Mesendoderm (in vitro differentiated cells): ENCODE results near the gene MORC2.

Source experiments
- DNase-seq: peaks from one replicate; pipeline ENCODE4 v3.0.0; 2013
- H2AK5ac ChIP-seq: 2 replicates; pipeline ENCODE4 v1.6.1; 2013; ENCODE audit warnings: low read length, inconsistent platforms
- H2BK120ac ChIP-seq: 2 replicates; pipeline ENCODE4 v1.6.1; 2013; ENCODE audit warnings: low read depth, mild to moderate bottlenecking, low read length, moderate library complexity, mixed read lengths
- H2BK15ac ChIP-seq: replicated peaks from 2 replicates; pipeline ENCODE4 v1.6.1; 2013; ENCODE audit warnings: low read depth, mild to moderate bottlenecking, moderate library complexity
- H2BK5ac ChIP-seq: 2 replicates; pipeline ENCODE4 v1.6.1; 2013; ENCODE audit warnings: low read length, inconsistent platforms
- H3K18ac ChIP-seq: 2 replicates; pipeline ENCODE4 v1.6.1; 2013; ENCODE audit warnings: mild to moderate bottlenecking, low read length, mixed read lengths
- H3K23ac ChIP-seq: one replicate; pipeline ENCODE4 v1.6.1; 2013; ENCODE audit warnings: low read length
- H3K27ac ChIP-seq: 2 replicates; pipeline ENCODE4 v1.5.1; 2013; ENCODE audit warnings: low read depth, mild to moderate bottlenecking, inconsistent platforms, low read length, moderate library complexity
- H3K27me3 ChIP-seq: 2 replicates; pipeline ENCODE4 v1.6.1; 2013; ENCODE audit warnings: low read length, control low read depth, mild to moderate bottlenecking, inconsistent platforms; ENCODE audit not compliant: insufficient read depth, poor library complexity
- H3K36me3 ChIP-seq: 2 replicates; pipeline ENCODE4 v1.6.1; 2013; ENCODE audit warnings: low read length, inconsistent platforms; ENCODE audit not compliant: control insufficient read depth, insufficient read depth
- H3K4ac ChIP-seq: one replicate; pipeline ENCODE4 v1.6.1; 2013; ENCODE audit warnings: low read depth, mild to moderate bottlenecking, low read length, moderate library complexity
- H3K4me1 ChIP-seq: 2 replicates; pipeline ENCODE4 v1.6.1; 2013; ENCODE audit warnings: low read depth, low read length, inconsistent platforms; ENCODE audit not compliant: control insufficient read depth
- H3K4me2 ChIP-seq: 2 replicates; pipeline ENCODE4 v1.6.1; 2013; ENCODE audit warnings: low read length
- H3K4me3 ChIP-seq: 2 replicates; pipeline ENCODE4 v1.5.1; 2013; ENCODE audit warnings: mild to moderate bottlenecking, low read length
- H3K56ac ChIP-seq: one replicate; pipeline ENCODE4 v1.6.1; 2013; ENCODE audit warnings: low read length
- H3K79me1 ChIP-seq: 2 replicates; pipeline ENCODE4 v1.6.1; 2013; ENCODE audit warnings: low read length, inconsistent platforms
- H3K79me2 ChIP-seq: 2 replicates; pipeline ENCODE4 v1.6.1; 2013; ENCODE audit warnings: mild to moderate bottlenecking, low read length; ENCODE audit not compliant: control insufficient read depth, insufficient read depth
- H3K9ac ChIP-seq: 2 replicates; pipeline ENCODE4 v1.6.1; 2013; ENCODE audit warnings: low read length, inconsistent platforms
- H4K5ac ChIP-seq: one replicate; pipeline ENCODE4 v1.6.1; 2013; ENCODE audit warnings: low read length
- H4K8ac ChIP-seq: one replicate; pipeline ENCODE4 v1.6.1; 2013; ENCODE audit warnings: low read depth, mild to moderate bottlenecking, control low read depth, low read length, moderate library complexity
- WGBS: extraction: QIAGEN DNeasy Blood & Tissue Kit; methylation state at CpG from one replicate; pipeline ENCODE4 v1.1.7; 2013; ENCODE audit warnings: low lambda C conversion rate, missing lambda C conversion rate; ENCODE audit not compliant: insufficient coverage; ENCODE audit errors: extremely low coverage; 5-methylcytosine and 5-hydroxymethylcytosine counted together

Gene MORC2

DNA sequence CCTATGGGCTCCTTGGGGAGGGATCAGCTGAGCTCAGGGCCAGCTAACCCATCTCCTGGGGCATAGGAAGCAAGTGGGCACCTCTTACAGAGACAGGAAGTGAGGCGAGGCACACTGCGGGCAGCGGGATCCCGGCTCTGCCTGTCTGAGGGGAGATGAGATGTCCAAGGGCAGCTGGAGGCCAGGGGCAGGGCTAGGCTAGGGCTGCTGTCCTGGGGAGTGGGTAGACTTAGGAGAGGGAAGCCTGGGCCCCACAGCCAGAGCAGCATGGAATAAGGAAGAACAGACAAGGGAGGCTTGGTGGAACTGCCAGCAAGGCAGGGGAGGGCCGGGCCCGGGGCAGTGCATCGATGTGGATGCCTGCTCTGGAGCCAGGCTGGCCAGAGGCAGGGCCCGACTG is 76.3 kb downstream of the MORC2 start:
- Histone ChIP-seq H3K9ac (no peak overlapping the region), H3K56ac (no peak overlapping the region), H3K27ac (no peak overlapping the region), H2BK15ac (no peak overlapping the region), H2BK120ac (no peak overlapping the region), H4K8ac (no peak overlapping the region), H2AK5ac (no peak overlapping the region), H2BK5ac (no peak overlapping the region), H3K4ac (no peak overlapping the region), H3K4me3 (no peak overlapping the region), H3K79me1 (no peaks in the 10 kb centered on the region), H3K18ac (no peak overlapping the region), H3K23ac (no peak overlapping the region), H3K27me3 (no peaks in the 10 kb centered on the region), H4K5ac (no peak overlapping the region), H3K4me2 (no peak overlapping the region), H3K36me3 (no peaks in the 10 kb centered on the region), H3K79me2 (no peaks in the 10 kb centered on the region), H3K4me1 (no peaks in the 10 kb centered on the region)
- no peak for DNase-seq
- WGBS = no CpG with 5 or more reads among the region's 8 CpGs

- Histone ChIP-seq H2AK5ac (no peak overlapping the region), H2BK5ac (no peak overlapping the region), H3K27me3 (no peaks in the 10 kb centered on the region), H3K4ac (no peak overlapping the region), H3K4me3 (no peak overlapping the region), H3K36me3 (no peaks in the 10 kb centered on the region), H4K5ac (no peak overlapping the region), H3K9ac (no peak overlapping the region), H3K79me1 (no peaks in the 10 kb centered on the region), H2BK120ac (no peak overlapping the region), H3K23ac (no peak overlapping the region), H3K27ac (no peak overlapping the region), H3K79me2 (no peaks in the 10 kb centered on the region), H3K4me2 (no peak overlapping the region), H4K8ac (no peak overlapping the region), H3K56ac (no peak overlapping the region), H3K4me1 (no peaks in the 10 kb centered on the region), H2BK15ac (no peak overlapping the region), H3K18ac (no peak overlapping the region)
- DNase-seq = no peak
- no CpG with 5 or more reads among the region's 6 CpGs for WGBS
These were observed 76.8 kb downstream of the MORC2 start for GRCh38 chr22:30891781-30892180.

- Histone ChIP-seq H3K27ac (no peak overlapping the region), H2BK5ac (no peak overlapping the region), H2BK120ac (no peak overlapping the region), H4K5ac (no peak overlapping the region), H3K27me3 (no peaks in the 10 kb centered on the region), H3K4me1 (no peaks in the 10 kb centered on the region), H3K23ac (no peak overlapping the region), H3K79me1 (no peaks in the 10 kb centered on the region), H3K4me3 (no peak overlapping the region), H3K79me2 (no peaks in the 10 kb centered on the region), H3K9ac (no peak overlapping the region), H3K4ac (no peak overlapping the region), H2BK15ac (no peak overlapping the region), H2AK5ac (no peak overlapping the region), H3K56ac (no peak overlapping the region), H3K36me3 (no peaks in the 10 kb centered on the region), H3K18ac (no peak overlapping the region), H3K4me2 (no peak overlapping the region), H4K8ac (no peak overlapping the region)
- WGBS = no CpG with 5 or more reads among the region's 8 CpGs
- DNase-seq = no peak
These were observed 77.2 kb downstream of the MORC2 start for GRCh38 chr22:30891443-30891755.

GRCh38 chr22:30890686-30891442 is 77.7 kb downstream of the MORC2 start:
- peak; percentile 57 for DNase-seq
- WGBS = no CpG with 5 or more reads among the region's 17 CpGs

DNA sequence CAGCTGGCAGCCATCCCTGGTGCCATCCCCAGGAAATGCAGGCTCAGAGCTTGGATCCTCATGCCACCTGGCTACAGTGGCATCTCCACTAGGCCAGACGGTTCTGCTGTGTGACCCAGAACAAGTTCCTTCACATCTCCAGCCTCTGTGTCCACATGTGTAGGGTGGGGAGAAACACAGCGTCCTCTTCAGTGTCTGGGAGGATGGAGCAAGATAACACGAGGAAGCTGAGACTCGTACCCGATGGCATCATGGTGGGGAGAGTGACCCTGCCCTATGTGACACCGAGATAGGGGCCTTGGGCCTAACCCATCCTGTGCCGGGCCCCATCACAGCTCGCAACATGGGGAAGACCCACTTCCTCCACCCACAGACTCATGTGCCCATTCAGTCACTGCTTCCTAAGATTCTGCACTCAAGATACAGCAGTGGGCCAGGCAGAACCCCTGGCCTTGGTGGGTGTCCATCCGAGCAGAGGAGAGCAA is 78.5 kb downstream of the MORC2 start:
- Histone ChIP-seq H3K18ac (no peak overlapping the region), H2BK120ac (no peak overlapping the region), H3K27me3 (no peaks in the 10 kb centered on the region), H2BK5ac (no peak overlapping the region), H2BK15ac (no peak overlapping the region), H3K79me2 (no peaks in the 10 kb centered on the region), H3K79me1 (no peaks in the 10 kb centered on the region), H3K23ac (no peak overlapping the region), H4K5ac (no peak overlapping the region), H3K4me3 (no peak overlapping the region), H3K36me3 (no peaks in the 10 kb centered on the region), H3K4me1 (no peaks in the 10 kb centered on the region), H3K4ac (no peak overlapping the region), H3K27ac (no peak overlapping the region), H3K4me2 (no peak overlapping the region), H2AK5ac (no peak overlapping the region), H3K56ac (no peak overlapping the region), H3K9ac (no peak overlapping the region), H4K8ac (no peak overlapping the region)
- no peak for DNase-seq
- no CpG with 5 or more reads among the region's 9 CpGs for WGBS

More at GRCh38 chr22:30890686-30891442, 77.7 kb downstream of the MORC2 start:
- Histone ChIP-seq H4K5ac (no peak overlapping the region), H3K27me3 (no peaks in the 10 kb centered on the region), H3K18ac (no peak overlapping the region), H3K4ac (no peak overlapping the region), H3K27ac (no peak overlapping the region), H3K4me2 (no peak overlapping the region), H3K9ac (no peak overlapping the region), H2BK15ac (no peak overlapping the region), H3K79me1 (no peaks in the 10 kb centered on the region), H3K56ac (no peak overlapping the region), H3K79me2 (no peaks in the 10 kb centered on the region), H3K23ac (no peak overlapping the region), H4K8ac (no peak overlapping the region), H3K4me1 (no peaks in the 10 kb centered on the region), H2AK5ac (no peak overlapping the region), H2BK5ac (no peak overlapping the region), H2BK120ac (no peak overlapping the region), H3K4me3 (no peak overlapping the region), H3K36me3 (no peaks in the 10 kb centered on the region)
